RCC 7860 (cell line): ENCODE measurements around the gene PSME1.

Experiments
- DNase-seq: peaks from one replicate; pipeline ENCODE4 v3.0.0-alpha.2; 2015; ENCODE audit warnings: low spot score
- FAIRE-seq: peaks from 2 replicates; lab custom pipeline; 2012; peaks lifted over from hg19 to GRCh38; lab: Jason Lieb, UNC

The PSME1 gene

GRCh38 chr14:24186831-24187538 lies 51.0 kb downstream of the PSME1 start:
- FAIRE-seq (no peak), DNase-seq (no peak)

- FAIRE-seq = no peak
Observed at GRCh38 chr14:24187539-24187915, 51.5 kb downstream of the PSME1 start.

More at GRCh38 chr14:24187539-24187915, 51.5 kb downstream of the PSME1 start:
- DNase-seq = no peak
